ENCODE data around the gene ABR. TPM values are rescaled to one million over a fixed set of nuclear protein-coding genes. Genes with fewer than 3 reads are reported as not detected.
"Not testable (repeated sequence)": the region's sequence is repeated elsewhere in the genome, so short reads cannot be mapped to it uniquely, and the experiment has no call there.

ABR gene
- total RNA-seq, 2 donors from 2014 or later, result 159 to 200 TPM

DNA sequence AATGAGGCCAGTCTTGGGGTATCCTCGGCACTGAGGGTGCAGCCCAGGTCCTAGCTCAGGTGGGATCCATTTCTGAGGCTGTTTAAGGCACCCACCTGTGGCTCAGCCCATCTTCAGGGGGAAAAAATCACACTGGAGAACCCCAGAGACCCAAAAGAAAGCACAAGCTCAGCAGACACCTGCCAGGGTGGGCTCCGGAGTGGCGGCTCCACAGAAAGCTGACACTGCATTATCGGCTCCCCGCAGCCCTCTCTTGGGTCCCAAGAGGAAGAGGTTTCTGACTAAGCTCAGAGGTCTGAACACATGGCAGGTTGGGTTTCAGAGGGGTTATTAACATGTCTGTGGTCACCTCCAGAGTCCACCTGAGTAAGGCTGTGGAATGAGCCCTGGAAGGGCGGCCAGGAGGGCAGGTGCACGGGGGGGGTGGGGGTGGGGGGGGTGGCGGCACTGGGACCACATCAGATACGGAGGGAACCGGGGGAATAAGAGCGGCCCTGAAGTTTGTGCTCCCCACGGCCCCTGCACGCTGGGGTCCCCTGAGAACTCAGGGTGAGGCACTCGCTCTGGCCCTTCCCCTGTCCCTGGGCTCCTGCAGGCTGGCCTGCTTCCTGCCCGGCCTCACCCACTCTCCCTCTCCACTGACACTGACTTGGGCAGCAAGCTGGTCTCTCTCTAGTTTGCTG is 103.3 kb downstream of the ABR start:
- DNase-seq (ENCODE audit: low spot score) (no peak), ATAC-seq (ENCODE audit: insufficient number of reproducible peaks, low FRiP score, low read depth) (no peak)
- TF ChIP-seq, protein P1, sequence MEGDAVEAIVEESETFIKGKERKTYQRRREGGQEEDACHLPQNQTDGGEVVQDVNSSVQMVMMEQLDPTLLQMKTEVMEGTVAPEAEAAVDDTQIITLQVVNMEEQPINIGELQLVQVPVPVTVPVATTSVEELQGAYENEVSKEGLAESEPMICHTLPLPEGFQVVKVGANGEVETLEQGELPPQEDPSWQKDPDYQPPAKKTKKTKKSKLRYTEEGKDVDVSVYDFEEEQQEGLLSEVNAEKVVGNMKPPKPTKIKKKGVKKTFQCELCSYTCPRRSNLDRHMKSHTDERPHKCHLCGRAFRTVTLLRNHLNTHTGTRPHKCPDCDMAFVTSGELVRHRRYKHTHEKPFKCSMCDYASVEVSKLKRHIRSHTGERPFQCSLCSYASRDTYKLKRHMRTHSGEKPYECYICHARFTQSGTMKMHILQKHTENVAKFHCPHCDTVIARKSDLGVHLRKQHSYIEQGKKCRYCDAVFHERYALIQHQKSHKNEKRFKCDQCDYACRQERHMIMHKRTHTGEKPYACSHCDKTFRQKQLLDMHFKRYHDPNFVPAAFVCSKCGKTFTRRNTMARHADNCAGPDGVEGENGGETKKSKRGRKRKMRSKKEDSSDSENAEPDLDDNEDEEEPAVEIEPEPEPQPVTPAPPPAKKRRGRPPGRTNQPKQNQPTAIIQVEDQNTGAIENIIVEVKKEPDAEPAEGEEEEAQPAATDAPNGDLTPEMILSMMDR (IDR thresholded peaks at IDR 0.05), result no peak

DNA sequence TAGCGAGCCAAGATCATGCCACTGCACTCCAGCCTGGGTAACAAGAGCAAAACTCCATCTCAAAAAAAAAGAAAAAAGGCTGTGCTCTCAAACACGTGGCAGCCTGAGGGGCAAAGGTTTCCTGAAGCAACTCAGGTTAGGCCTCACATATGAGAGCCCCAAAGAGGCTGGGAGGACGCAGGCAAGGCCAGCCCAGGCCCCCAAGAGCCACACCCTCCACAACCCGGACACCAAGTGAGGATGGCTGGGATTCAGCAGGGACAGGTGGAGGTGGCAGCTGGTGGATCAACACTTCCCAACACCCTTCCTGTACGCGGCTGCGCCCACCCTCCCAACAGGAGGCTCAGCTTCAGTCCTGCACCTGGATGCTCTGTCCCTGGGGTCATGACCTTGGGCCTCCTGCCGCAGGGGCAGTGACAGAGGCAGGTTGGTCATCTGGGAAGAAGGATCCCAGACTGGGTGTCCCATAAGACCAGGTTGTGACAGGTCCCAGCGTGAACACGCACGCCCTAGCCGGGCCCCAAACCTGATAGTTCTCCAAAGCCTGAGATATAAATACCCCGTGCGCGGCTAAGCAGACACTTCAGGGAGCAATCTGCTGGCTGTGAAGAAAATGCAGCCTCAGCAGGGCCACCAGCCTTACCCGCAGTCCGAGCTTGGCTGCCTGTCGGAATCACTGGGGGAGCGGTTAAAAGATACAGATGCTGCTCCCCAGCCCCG is 104.7 kb downstream of the ABR start:
- TF ChIP-seq, protein P1 (IDR thresholded peaks at IDR 0.05), result no peak
- Histone ChIP-seq H3K4me1 (ENCODE audit: control insufficient read depth in 1 of 2, low read depth in 2 of 2) (peaks cover 0 to 10% of the 10 kb centered on the region in 2 donors), H3K4me3 (no peak overlapping the region), H3K27ac (no peak overlapping the region), H3K27me3 (replicated peaks; ENCODE audit: insufficient read depth) (no peaks in the 10 kb centered on the region), H3K9me3 (no peaks in the 10 kb centered on the region), H3K36me3 (peaks cover 50% of the 10 kb centered on the region)
- no peak for ATAC-seq (ENCODE audit: insufficient number of reproducible peaks, low FRiP score, low read depth)
- DNase-seq (ENCODE audit: low spot score), result no peak

More for the DNA sequence above, 103.3 kb downstream of the ABR start:
- Histone ChIP-seq H3K4me1 (ENCODE audit: control insufficient read depth in 1 of 2, low read depth in 2 of 2) (peaks cover 0 to 10% of the 10 kb centered on the region in 2 donors), H3K4me3 (no peak overlapping the region), H3K36me3 (peaks cover 43% of the 10 kb centered on the region), H3K27ac (no peak overlapping the region), H3K27me3 (replicated peaks; ENCODE audit: insufficient read depth) (no peaks in the 10 kb centered on the region), H3K9me3 (no peaks in the 10 kb centered on the region)

DNA sequence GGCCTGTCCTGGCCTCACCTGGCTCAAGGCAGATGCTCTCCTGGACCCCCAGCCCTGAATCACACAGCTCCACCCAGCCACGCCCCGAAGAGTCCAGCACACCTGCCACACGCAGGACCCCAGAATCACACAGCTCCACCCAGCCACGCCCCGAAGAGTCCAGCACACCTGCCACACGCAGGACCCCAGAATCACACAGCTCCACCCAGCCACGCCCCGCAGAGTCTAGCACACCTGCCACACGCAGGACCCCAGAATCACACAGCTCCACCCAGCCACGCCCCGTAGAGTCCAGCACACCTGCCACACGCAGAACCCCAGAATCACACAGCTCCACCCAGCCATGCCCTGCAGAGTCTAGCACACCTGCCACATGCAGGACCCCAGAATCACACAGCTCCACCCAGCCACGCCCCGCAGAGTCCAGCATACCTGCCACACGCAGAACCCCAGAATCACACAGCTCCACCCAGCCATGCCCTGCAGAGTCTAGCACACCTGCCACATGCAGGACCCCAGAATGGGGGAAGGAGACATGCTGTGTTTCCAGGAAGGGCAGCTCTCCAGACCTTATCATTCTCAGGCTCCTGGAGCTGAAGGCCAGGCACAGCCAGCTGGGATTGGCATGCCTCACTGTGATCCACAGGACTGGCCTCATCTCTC is 105.7 kb downstream of the ABR start:
- H3K4me1 ChIP-seq (ENCODE audit: control insufficient read depth in 1 of 2, low read depth in 2 of 2); H3K27me3 ChIP-seq (replicated peaks; ENCODE audit: insufficient read depth); ATAC-seq (ENCODE audit: insufficient number of reproducible peaks, low FRiP score, low read depth); H3K27ac ChIP-seq; H3K4me3 ChIP-seq; H3K9me3 ChIP-seq; DNase-seq (ENCODE audit: low spot score): not testable (repeated sequence)
- peaks cover 55% of the 10 kb centered on the region for H3K36me3 ChIP-seq

DNA sequence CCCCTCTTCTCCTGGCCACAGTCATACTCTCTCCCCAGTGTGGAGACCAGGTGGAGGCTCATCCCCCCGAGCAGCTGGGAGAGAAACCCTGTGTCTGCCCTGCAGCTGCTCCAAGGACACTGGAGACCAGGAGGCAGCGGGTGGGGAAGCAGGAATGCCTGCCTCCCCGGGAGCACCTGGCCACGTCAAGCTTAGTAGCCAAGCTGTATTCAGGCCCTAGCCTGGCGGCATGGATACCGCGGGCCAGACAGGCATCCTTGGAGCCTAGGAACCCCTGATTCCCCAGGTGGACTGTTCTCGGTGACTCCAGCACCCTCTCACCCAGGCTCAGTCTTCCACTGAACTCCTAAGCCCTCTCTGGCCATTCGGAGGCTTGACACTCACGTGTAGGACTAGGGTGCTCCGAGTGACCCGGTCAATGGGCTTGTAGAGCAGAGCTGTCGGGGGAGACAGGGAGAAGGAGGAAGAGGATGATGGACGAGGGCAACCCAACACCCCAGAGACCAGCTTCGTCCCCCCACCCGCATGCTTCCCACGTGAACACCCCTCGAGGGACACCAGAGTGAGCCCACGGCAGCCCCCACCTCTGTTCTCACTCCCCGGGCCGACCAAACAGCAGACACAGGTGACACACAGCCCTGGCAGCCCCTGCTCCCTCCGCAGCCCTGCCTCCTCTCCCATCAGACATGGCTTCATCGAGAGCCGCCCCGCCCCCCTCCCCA is 106.4 kb downstream of the ABR start:
- H3K4me3 ChIP-seq, result no peak overlapping the region
- H3K27ac ChIP-seq, result no peak overlapping the region
- peaks cover 58% of the 10 kb centered on the region for H3K36me3 ChIP-seq
- H3K4me1 ChIP-seq (ENCODE audit: control insufficient read depth in 1 of 2, low read depth in 2 of 2), result peaks cover 0 to under 1% of the 10 kb centered on the region in 2 donors
- DNase-seq (ENCODE audit: low spot score) (no peak), ATAC-seq (ENCODE audit: insufficient number of reproducible peaks, low FRiP score, low read depth) (no peak)
- TF ChIP-seq, protein P1 (IDR thresholded peaks at IDR 0.05), result no peak
- no peaks in the 10 kb centered on the region for H3K27me3 ChIP-seq (replicated peaks; ENCODE audit: insufficient read depth)
- no peaks in the 10 kb centered on the region for H3K9me3 ChIP-seq

DNA sequence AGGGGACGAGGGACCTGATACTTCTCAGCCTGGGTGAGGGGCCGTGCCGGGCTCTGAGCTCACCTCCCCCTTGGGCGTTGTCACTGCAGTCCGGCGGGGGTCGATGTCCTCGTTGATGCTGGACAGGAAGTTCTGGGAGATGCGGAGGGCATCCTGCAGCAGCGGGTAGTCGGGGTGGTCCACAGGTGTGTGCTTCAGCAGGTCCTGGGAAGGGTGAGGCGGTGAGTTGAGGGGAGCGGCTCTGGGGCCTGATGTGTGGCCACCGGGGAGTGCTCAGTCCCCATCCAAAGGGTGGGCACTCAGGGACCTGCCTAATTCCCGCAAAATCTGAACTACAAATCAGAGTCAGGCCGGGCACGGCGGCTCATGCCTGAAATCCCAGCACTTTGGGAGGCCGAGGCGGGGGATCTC is 107.2 kb downstream of the ABR start:
- Histone ChIP-seq H3K36me3 (peaks cover 55% of the 10 kb centered on the region), H3K4me1 (ENCODE audit: control insufficient read depth in 1 of 2, low read depth in 2 of 2) (no peaks in the 10 kb centered on the region), H3K27ac (no peak overlapping the region), H3K9me3 (no peaks in the 10 kb centered on the region), H3K27me3 (replicated peaks; ENCODE audit: insufficient read depth) (no peaks in the 10 kb centered on the region), H3K4me3 (no peak overlapping the region)
- no peak for ATAC-seq (ENCODE audit: insufficient number of reproducible peaks, low FRiP score, low read depth)
- TF ChIP-seq, protein P1 (IDR thresholded peaks at IDR 0.05), result no peak
- DNase-seq (ENCODE audit: low spot score), result no peak
